Esophagus squamous epithelium (tissue), 4 donors: ENCODE data around the gene IP6K3.

Experiments
- POLR2A ChIP-seq, 4 donors: fragments of 450-650 bp; IDR thresholded peaks; one replicate each; pipeline ENCODE4 v1.6.1; 2017; ENCODE audit warnings: antibody characterized with exemption in 4 of 4, mild to moderate bottlenecking in 4 of 4, moderate library complexity in 3 of 4
- TF ChIP-seq, protein P1 (sequence below), 6 experiments: fragments of 450-650 bp in 4 of 6; fragments of 200-600 bp in 2 of 6; sonication (generic) in 2 of 6; IDR thresholded peaks; one replicate each; pipeline ENCODE4 v1.5.1; 2016 to 2019; ENCODE audit warnings: antibody characterized with exemption in 6 of 6, mild to moderate bottlenecking in 4 of 6, moderate library complexity in 4 of 6

DNA sequence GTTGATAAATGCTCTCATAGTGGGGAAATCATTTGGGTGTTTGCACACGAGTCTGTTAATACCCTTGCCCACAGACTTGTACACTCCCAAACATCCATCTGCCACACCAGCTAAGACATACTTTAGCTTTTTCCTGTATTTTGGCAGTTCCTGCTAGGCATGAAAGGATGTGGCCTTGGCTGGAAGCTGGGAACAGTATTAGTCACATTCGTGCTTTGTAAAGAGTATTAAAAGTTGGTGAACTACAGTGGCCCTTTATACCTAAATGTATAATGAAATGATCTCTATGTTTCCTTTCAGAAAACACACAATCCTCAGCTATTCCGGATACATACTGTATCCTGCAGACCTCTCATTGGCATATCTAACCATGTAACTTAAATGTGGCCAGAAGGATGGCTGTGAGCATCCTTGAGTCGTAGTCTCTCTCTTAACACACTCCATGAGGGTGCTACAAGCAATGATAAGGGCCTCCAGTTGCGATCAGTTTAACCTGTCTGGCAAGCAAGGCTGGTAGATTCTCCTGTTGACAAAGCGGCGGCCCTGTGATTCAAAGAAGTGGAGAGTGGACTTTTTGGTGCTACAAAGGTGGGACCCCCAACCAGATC, 40.7 kb upstream of the IP6K3 start:
- TF ChIP-seq, protein P1, sequence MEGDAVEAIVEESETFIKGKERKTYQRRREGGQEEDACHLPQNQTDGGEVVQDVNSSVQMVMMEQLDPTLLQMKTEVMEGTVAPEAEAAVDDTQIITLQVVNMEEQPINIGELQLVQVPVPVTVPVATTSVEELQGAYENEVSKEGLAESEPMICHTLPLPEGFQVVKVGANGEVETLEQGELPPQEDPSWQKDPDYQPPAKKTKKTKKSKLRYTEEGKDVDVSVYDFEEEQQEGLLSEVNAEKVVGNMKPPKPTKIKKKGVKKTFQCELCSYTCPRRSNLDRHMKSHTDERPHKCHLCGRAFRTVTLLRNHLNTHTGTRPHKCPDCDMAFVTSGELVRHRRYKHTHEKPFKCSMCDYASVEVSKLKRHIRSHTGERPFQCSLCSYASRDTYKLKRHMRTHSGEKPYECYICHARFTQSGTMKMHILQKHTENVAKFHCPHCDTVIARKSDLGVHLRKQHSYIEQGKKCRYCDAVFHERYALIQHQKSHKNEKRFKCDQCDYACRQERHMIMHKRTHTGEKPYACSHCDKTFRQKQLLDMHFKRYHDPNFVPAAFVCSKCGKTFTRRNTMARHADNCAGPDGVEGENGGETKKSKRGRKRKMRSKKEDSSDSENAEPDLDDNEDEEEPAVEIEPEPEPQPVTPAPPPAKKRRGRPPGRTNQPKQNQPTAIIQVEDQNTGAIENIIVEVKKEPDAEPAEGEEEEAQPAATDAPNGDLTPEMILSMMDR (IDR thresholded peaks at IDR 0.05) = no peak
- TF ChIP-seq POLR2A (IDR thresholded peaks at IDR 0.05) = no peak
